ENCODE results near the gene NMU. TPM values are rescaled to one million over a fixed set of nuclear protein-coding genes. Genes with fewer than 3 reads are reported as not detected.

Gene NMU
- polyA plus RNA-seq, 2 of the 4 experiments (the other 2 are of a cell fraction), result 0.13 to 0.45 TPM

Other genes with a start within 250 kb of the NMU start
- gene TMEM165, start 240.3 kb downstream of the NMU start, polyA plus RNA-seq (2011; rRNA removed), result 83.5 and 87.4 TPM in 2 replicates
- gene TMEM165, start 240.3 kb downstream of the NMU start, polyA plus RNA-seq (2017; fragmentation: RNase III; extraction: RNeasy Plus Mini Kit Qiagen cat#74134 plus additional on column Dnase treatment), result 43.6 to 54.4 TPM (median 52.6 TPM) in 3 replicates
- gene CLOCK, start 89.4 kb downstream of the NMU start, polyA plus RNA-seq (2011; rRNA removed), result 12.6 and 14.2 TPM in 2 replicates
- 6.6 to 8.0 TPM (median 7.8 TPM) in 3 replicates for gene CLOCK, start 89.4 kb downstream of the NMU start, polyA plus RNA-seq (2017; fragmentation: RNase III; extraction: RNeasy Plus Mini Kit Qiagen cat#74134 plus additional on column Dnase treatment)
- gene PDCL2, start 44.1 kb downstream of the NMU start, polyA plus RNA-seq (2011; rRNA removed), result not detected in 2 replicates
- not detected in 3 replicates for gene PDCL2, start 44.1 kb downstream of the NMU start, polyA plus RNA-seq (2017; fragmentation: RNase III; extraction: RNeasy Plus Mini Kit Qiagen cat#74134 plus additional on column Dnase treatment)
- gene EXOC1L, start 183.5 kb upstream of the NMU start, polyA plus RNA-seq (2011; rRNA removed), result not detected in 2 replicates
- gene EXOC1L, start 183.5 kb upstream of the NMU start, polyA plus RNA-seq (2017; fragmentation: RNase III; extraction: RNeasy Plus Mini Kit Qiagen cat#74134 plus additional on column Dnase treatment), result not detected in 3 replicates
- 22.4 and 23.4 TPM in 2 replicates for gene EXOC1, start 217.3 kb upstream of the NMU start, polyA plus RNA-seq (2011; rRNA removed)
- 12.8 to 14.6 TPM (median 13.0 TPM) in 3 replicates for gene EXOC1, start 217.3 kb upstream of the NMU start, polyA plus RNA-seq (2017; fragmentation: RNase III; extraction: RNeasy Plus Mini Kit Qiagen cat#74134 plus additional on column Dnase treatment)

Data from A549 (cell line).